Sciatic nerve (tissue), 2 donors: ENCODE data around the gene TYW5. TPM values are rescaled to one million over a fixed set of nuclear protein-coding genes. Genes with fewer than 3 reads are reported as not detected.
"Not testable (repeated sequence)": the region's sequence is repeated elsewhere in the genome, so short reads cannot be mapped to it uniquely, and the experiment has no call there.

Experiments used
- ATAC-seq: fragments of 200-7000 bp; cut with Tn5 transposase; one replicate; pipeline ENCODE4 v1.9.1; 2020; ENCODE audit warnings: mild to moderate bottlenecking, moderate library complexity
- DNase-seq: peaks from one replicate; pipeline ENCODE4 v3.0.0-alpha.2; 2020; ENCODE audit warnings: low spot score
- intact Hi-C: fragments of 100-400 bp; cut with DNase I; formaldehyde crosslinking; loops from one replicate; pipeline ENCODE4 v1.14.2; 2022
- total RNA-seq: library from RNA; stranded (reverse); fragmentation: NEBNext Ultra II Directional; extraction: Animal tissue kit (Norgen Biotek cat#: 25700); gene quantifications from one replicate; pipeline ENCODE4 v1.2.1, GENCODE V29; 2021
- donor health status: DM: no; HTN: no; CAD: no.
- donor health status: DM: no; HTN: no; CAD: no.

The TYW5 gene
- total RNA-seq, 1 donor from 2014 or later, result 6.9 TPM

DNA sequence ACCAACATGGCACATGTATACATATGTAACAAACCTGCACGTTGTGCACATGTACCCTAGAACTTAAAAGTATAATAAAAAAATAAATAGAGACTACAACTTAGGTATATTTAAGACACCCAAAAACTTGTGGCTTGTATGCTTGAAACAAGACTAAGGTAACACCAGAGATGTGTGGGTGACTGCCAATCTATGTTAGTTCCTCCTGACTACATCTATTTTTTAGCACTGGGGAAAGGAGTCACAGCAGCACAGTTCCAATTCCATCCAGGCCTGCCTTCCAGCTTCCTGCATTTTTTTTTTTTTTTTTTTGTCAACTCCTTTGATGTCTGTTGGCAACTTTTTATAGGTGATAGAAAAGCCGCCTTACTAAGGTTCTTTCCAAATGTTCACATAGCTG, 26.0 kb downstream of the TYW5 start:
- DNase-seq (no peak), ATAC-seq (no peak)

DNA sequence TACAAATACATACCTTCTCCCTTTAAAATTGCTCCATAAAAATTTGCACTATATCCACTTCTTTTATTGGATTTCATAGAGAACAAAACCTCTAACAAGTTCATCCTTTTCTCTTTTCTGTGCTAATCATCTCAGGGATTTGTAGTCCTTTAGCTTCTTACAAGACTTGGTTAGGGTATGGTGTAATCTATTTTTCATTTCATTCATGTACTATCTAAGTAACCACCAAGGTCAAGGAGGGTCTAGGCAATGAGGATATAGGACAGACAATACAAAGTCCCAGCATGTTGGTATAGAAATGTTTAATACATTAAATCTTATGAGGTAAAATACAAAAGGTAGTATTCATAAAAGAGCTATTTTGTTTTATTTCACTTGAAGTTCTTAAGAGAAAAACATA, 26.7 kb downstream of the TYW5 start:
- ATAC-seq (no peak), DNase-seq (no peak)
- intact Hi-C loops, result no loop called here

More for the DNA sequence above, 26.0 kb downstream of the TYW5 start:
- intact Hi-C loops, result no loop called here

DNA sequence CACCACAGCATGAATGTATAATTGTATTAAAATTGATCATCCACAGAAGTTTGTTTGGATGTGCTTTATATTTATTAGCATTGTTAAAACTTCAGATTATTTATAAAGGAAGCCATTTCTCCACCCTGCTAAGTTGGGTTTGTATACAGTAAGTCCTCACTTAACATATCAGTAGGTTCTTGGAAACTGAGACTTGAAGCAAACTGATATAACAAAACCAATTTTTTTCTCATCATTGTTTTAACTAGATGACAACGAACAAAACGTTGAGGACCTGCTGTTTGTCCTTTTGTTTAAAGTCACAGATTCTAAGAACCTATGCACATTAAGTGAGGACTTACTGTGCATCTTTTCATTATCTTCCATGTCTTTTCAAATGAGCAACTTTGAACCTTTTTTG, 27.1 kb downstream of the TYW5 start:
- intact Hi-C loops, result no loop called here
- ATAC-seq (no peak), DNase-seq (no peak)

DNA sequence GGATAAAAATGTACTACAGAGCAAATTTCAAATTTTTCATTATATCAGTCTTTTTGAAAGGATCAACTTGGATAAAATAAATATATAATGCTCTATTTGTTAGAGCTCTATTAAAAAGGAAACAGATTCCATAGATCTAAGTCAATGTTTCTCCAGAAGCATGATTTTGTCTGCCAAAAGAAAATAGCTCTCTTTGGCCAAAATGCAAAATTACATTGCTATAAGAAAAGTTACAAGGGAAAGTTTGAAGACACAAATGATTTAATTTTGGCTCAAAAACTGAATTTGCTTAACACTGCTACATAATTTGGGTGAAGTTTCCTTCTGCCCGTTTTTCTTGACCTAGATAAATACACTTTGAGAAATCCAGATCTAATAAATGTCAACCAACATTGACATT, 28.5 kb downstream of the TYW5 start:
- no peak for DNase-seq
- ATAC-seq, result no peak
- intact Hi-C loops, result no loop called here

DNA sequence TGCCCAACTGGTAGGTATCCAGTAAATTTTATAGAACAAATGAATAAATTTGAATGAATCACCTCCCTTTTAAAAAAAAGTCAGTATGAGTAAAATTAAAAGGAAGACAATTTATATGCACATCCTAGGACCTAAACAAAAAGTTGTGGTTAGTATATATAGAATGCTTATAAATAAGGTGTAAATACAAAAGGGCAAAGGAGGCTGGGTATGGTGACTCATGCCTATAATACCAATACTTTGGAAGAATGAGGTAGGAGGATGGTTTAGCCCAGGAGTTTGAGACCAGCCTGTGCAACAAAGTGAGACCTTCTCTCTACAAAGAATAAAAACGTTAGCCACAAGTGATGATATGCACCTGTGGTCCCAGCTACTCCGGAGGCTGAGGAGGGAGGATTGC, 31.4 kb downstream of the TYW5 start:
- ATAC-seq, result no peak
- no peak for DNase-seq
- intact Hi-C loops, result no loop called here

DNA sequence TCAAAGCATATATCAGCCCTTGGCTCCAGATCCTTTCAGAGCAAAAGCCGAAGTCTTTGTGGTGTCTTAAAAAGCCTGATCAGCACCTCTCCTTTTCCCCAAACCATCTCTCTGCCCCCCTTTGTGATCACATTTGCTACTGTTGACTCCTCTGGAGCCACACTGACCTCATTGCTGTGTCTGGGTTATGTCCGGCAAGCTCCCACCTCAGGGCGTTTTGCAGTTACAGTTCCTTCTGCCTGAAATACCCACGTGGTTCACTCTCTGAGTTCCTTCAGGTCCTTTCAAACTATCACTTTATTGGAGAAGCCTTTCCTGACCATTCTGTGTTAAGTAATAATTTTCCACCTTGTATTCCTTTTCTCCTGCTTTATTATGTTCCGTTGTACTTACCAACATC, 32.4 kb downstream of the TYW5 start:
- DNase-seq, result no peak
- intact Hi-C loops, result no loop called here
- ATAC-seq, result no peak

DNA sequence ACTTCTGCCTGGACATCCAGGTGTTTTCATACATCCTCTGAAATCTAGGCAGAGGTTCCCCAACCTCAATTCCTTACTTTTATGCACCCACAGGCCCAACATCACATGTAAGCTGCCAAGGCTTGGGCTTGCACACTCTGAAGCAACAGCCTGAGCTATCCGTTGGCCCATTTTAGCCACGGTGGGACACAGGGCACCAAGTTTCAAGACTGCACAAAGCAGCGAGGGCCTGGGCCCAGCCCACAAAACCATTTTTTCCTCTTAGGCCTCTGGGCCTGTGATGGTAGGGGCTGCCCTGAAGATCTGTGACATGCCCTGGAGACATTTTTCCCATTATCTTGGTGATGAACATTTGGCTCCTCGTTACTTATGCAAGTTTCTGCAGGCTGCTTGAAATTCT, 38.3 kb downstream of the TYW5 start:
- intact Hi-C loops, result no loop called here
- DNase-seq (no peak), ATAC-seq (no peak)

DNA sequence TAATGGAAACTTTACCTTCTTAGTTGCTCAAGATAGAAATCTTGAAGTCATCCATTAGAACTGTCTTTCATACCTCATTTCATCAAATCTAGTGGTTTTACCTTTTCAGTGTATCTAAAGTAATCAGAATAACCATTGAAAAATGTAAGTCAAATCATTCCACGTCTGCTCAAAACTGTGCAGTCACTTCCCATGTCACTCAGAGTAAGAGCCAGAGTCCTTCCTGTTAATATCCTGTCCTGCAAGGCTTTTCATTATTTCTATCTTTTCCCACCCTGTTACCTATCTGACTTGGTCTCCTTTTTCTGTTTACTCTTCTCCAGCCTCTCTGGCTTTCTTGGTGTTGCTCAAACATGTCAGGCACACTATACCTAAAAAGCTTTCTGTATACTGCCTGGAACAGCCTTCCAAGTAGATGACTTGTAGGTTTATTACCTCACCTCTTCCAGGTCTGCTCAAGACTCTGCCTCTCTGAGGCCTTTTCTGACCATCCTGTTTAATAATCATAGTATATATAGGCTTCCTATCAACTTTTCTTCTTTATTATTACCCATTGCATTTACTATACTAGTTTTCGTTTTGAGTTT, 40.8 kb downstream of the TYW5 start:
- intact Hi-C loops, result no loop called here
- ATAC-seq (no peak), DNase-seq (no peak)

DNA sequence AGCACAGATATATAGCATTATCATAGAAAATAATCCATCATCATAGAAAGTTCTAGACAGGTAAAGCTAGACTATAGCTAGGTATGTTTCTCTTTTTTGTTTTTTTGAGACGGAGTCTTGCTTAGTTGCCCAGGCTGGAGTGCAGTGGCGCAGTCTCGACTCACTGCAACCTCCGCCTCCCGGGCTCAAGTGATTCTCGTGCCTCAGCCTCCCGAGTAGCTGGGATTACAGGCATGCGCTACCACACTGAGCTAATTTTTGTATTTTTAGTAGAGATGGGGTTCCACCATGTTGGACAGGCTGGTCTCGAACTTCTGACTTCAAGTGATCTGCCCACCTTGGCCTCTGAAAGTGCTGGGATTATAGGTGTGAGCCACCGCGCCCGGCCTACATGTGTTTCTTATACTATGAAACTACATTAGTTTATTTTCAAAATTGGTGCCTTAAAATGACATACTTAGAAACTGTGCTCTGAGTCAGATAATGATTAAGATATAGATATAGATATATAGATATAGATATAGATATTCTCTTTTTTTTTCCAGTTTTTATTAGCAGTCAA, 42.7 kb downstream of the TYW5 start:
- DNase-seq, intact Hi-C loops, ATAC-seq: not testable (repeated sequence)

DNA sequence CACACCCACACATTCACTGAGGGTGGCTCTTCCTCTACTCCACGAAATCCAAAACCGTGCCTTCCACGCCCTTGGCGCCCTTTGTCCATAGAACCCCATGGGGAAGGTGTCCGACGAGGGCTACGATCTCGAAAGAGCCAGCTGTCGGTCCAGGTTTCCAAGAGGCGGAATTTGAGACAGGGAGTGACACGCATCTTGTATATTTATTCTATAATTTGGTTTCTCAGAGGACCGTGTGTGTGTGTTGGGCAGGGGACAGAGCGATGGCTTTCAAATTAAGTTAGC, 43.5 kb downstream of the TYW5 start:
- peak; percentile 62 for ATAC-seq
- peak; percentile 66 for DNase-seq
- intact Hi-C loops, result no loop called here

DNA sequence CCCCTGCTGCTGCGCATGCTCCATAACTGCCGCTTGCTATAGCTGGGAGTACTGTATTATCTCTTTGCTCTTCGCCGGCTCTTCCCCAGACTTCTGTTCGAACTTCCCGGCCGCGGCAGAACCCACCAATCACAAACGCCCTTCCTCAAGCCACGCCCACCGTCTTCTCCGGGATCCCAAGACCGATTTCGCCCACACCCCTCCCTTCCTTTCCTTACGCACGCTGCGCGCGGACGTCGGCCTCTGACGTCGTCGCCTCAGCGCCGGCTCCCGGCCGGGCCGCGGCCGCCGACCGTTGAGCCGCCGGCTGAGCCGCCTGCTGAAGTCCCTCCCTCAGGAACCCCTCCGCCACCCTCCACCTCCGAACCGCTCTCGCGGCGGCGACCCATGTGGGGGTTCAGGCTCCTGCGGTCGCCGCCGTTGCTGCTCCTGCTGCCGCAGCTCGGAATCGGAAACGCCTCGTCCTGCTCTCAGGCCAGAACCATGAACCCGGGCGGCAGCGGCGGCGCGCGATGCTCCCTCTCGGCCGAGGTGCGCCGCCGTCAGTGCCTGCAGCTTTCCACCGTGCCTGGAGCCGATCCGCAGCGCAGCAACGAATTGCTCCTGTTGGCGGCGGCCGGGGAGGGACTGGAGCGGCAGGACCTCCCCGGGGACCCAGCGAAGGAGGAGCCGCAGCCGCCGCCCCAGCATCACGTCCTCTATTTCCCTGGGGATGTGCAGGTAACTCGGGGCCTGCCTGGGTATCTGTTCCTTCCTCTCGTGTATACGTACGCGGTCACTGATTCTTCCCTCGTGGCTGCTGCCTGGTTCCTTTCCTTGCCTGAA, 44.0 kb downstream of the TYW5 start, which contains the start of gene C2orf69:
Gene C2orf69, plus strand, starts transcription at position 242 of the 825 bp plus-strand sequence. Its CDS starts 146 bp downstream, at position 388.
- DNase-seq (peak; percentile 98), ATAC-seq (peak; percentile 99)
- intact Hi-C loops, result no loop called here

DNA sequence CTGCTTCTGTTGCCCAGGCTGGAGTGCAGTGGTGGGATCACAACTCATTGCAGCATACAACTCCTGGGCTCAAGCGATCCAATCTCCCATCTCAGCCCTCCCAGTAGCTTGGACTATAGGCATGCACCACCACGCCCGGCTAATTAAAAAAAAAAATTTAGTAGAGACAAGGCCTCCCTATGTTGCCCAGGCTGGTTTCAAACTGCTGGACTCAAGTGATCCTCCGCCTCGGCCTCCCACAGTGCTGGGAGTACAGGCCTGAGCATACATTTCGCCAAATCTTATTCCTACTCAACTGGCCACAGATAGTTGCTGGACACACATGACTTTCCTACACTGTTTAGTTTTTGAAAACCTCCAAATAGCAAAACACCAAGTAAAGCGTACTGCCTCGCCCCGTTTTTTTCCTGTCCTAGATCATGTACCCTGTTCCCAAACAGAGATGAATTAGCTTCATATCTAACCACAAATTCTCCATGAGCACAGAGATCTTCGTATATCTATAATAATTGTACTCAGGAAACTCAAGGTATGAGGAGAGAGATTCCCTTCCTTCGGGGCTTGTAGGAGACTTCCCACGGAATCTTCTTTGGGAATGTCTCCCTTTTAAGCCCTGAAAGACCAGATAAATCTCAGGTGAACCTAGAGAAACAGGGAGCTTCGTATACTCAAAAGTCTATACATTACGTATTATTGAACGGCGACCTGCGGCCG, 44.8 kb downstream of the TYW5 start:
- intact Hi-C loops, result no loop called here

DNA sequence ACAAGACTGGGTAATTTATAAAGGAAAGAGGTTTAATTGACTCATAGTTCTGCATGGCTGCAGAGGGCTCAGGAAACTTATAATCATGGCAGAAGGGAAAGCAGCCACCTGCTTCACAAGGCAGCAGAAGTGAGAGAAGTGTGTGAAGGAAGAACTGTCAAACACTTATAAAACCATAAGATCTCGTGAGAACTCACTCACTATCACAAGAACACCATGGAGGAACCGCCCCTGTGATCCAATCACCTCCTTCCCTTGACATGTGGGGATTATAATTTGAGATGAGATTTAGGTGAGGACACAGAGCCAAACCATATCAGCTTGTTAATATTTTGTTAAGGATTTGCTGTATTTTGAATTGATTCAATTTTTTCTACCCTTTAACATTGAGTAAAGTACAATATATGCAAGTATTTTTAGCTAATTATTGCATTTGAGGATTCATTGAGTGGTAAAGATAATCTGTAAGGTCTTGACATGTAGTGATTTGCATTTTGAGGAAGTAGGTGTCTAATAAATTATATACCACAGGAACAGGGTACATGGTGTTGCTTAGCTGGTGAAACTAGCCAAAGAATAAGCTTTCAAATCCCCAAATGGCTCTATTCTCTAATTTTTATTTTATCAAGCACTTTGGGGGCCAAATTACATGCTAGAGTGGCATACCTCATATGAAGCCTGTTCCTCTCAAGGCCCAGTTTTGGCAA, 48.1 kb downstream of the TYW5 start:
- DNase-seq, result no peak
- intact Hi-C loops, result no loop called here
- ATAC-seq, result no peak

More for the DNA sequence above, 44.8 kb downstream of the TYW5 start:
- DNase-seq, result no peak
- ATAC-seq, result no peak

DNA sequence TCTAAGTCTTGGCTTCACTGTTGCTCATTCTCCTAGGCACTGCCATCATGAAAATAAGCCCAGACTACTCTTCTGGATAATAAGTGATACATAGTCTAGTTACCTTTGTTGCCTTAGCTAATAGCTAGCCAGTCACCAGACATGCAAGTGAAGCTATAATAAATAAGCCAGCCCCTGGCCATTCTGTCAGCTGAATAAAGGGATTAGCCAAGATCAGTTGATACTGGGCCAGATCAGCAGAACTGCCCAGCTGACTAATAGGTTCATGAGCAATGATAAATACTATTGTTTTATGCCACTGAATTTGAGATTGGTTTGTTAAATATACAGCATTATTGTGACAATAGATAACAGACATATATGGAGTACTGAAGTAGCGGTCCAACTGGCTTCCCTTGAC, 52.2 kb downstream of the TYW5 start:
- ATAC-seq (no peak), DNase-seq (no peak)

DNA sequence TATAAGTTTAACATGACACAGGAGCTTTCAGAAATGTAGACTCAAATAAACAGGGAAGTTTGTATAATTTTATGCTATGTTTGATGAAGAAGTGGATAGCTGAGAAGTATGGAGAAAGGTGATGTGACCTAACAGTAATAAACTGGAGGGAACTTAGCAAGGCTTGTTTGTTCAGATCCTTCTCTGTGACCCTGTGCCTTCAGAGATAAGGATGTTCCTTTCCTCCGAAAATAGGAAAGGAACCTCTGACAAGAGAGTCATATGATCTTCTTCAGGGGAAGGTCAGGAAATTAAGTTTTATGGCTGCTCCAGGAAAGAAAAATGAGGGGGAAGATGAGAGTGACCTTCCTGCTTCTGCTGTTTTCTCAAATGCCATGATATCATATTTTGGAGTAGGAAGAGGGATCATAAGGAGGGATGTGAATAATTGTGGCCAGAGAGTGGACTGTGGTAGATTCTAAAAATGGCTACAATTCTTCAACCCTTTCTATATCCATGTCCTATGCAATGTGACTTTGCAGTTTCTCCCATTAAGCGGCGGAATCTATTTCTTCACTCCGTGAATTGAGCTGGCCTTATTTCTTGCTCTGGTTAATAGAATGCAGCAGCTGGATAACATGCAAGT, 52.7 kb downstream of the TYW5 start:
- no peak for ATAC-seq

More for the DNA sequence above, 52.2 kb downstream of the TYW5 start:
- intact Hi-C loops, result no loop called here

DNA sequence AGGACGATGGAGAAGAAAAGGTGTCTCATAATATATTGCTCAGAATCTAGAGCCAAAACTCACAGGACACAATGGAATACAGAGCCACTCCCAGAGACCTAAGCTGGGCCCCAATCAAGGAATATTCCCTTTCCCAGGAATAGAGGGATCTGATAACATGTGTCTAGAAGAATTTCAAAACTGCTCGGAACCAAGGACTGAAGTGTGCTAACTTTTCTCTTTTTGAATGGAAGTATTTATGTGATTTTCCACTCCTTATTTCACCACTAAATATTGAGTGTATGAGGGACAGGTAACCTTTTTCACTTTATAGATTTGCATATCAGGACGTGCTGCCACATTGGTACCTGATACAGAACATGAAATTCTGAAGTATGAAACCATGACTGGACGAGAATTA, 53.3 kb downstream of the TYW5 start:
- no peak for ATAC-seq
- intact Hi-C loops, result no loop called here
- DNase-seq, result no peak

More for the DNA sequence above, 52.7 kb downstream of the TYW5 start:
- no peak for DNase-seq
- intact Hi-C loops, result no loop called here

DNA sequence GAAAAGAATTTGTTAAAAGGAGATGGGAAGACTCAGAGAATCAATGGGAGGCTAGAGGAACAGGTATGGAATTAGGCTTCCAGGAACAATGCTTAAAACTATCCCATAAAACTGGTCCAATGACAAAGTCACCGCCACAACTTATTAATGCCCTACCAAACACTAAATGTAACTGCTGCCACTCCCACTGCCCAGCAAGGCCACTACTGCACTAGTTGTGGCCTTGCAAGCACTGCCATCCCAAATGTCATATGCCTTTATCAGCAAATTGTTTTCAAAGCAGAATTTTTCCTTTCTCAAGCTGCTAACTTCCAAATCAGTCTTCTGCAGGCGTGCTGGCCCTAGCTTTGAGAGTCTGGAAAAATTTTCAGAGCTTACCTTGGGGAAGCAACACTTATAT, 58.7 kb downstream of the TYW5 start:
- DNase-seq, result no peak
- ATAC-seq, result no peak
- intact Hi-C loops, result no loop called here

DNA sequence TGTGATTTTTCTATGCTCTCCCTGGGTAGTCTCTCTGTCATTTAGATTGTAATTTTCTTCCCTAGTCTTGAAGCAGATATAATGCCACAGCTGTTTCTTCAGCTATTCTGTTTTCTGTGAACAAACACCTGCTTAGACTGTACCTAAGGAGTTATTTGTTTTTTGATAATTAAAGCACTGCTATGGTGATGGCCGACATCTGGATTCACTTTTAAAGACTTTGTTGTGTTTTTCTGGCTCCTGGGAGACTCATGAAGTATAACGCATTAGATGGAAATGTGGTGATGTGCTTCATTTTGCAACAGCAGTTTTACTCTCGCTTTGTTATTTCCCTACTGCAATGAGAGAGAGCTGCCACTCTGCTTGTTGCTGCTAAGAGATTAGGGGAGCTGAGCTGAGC, 59.9 kb downstream of the TYW5 start:
- intact Hi-C loops, result no loop called here
- DNase-seq (no peak), ATAC-seq (no peak)
